SHP77 treated with DMSO at 0.1 percent for 48 hours (cell line): ENCODE data around the gene NEK4.
"Not testable (repeated sequence)": the region's sequence is repeated elsewhere in the genome, so short reads cannot be mapped to it uniquely, and the experiment has no call there.

Source experiments
- DNase-seq: peaks from one replicate; lab custom pipeline; 2025; lab: John Stamatoyannopoulos, UW

Gene NEK4

GRCh38 chr3:52731590-52731989, 39.1 kb downstream of the NEK4 start:
- no peak for DNase-seq

DNA sequence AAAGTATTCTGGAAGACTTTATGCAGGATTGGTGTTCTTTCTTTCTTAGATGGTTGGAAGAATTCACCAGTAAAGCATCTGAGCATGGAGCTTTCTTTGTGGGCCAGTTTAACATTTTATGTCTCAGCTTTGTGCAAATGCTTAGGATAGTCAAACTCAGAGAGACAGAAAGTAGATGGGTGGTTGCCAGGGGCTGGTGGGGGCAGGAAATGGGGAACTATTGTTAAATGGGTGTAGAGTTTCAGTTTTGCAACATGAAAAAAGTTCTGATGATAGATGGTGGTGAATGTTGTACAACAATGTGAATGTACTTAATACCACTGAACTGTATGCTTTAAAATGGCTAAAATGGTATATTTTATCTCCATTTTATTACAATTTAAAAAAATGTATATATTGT, 40.1 kb downstream of the NEK4 start:
- DNase-seq, result no peak

DNA sequence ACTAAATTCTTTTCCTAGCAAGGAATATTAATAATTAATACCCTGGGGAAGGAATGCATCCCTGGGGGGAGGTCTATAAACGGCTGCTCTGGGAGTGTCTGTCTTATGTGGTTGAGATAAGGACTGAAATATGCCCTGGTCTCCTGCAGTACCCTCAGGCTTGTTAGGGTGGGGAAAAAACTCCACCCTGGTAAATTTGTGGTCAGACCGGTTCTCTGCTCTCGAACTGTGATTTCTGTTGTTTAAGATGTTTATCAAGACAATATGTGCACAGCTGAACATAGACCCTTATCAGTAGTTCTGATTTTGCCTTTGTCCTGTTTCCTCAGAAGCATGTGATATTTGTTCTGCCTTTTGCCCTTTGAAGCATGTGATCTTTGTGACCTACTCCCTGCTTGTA, 42.0 kb downstream of the NEK4 start:
- DNase-seq, result not testable (repeated sequence)

- no peak for DNase-seq
Observed at GRCh38 chr3:52724511-52724910, 46.2 kb downstream of the NEK4 start.

GRCh38 chr3:52723935-52724334, 46.8 kb downstream of the NEK4 start:
- DNase-seq, result no peak

GRCh38 chr3:52722491-52722890, 48.2 kb downstream of the NEK4 start:
- no peak for DNase-seq

- DNase-seq, result no peak
Observed at GRCh38 chr3:52721730-52722008, 49.1 kb downstream of the NEK4 start.

DNA sequence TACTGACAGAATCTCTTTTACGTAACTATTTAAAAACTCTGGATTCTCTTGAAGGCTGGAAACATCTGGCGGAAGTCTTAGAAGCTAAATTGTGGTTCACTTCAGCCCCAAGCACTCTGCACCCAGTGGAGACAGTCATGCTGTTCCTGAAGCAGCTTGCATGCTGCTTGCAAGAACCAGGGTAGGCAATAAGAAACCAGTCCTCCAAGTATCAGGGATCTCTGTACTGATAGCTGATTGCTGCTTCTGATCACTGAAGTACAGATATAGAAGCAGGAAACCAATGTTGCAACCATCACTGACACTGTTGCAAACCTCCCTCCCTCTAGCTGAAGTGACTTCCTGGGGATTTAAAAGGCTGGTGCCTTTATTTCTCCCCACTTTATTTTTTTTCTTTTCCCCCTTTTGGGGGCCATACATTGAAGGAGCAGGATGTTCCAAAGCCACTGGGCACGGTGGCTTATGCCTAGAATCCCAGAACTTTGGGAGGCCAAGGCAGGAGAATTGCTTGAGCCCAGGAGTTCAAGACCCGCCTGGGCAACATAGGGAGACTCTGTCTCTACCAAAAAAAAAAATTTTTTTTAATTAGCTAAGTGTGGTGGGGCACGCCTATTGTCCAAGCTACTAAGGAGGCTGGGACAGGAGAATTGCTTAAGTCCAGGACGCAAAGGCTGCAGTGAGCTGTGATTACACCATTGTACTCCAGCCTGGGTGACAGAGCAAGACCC, 49.6 kb downstream of the NEK4 start:
- DNase-seq, result no peak

- DNase-seq, result no peak
Observed at GRCh38 chr3:52719618-52720017, 51.1 kb downstream of the NEK4 start.

DNA sequence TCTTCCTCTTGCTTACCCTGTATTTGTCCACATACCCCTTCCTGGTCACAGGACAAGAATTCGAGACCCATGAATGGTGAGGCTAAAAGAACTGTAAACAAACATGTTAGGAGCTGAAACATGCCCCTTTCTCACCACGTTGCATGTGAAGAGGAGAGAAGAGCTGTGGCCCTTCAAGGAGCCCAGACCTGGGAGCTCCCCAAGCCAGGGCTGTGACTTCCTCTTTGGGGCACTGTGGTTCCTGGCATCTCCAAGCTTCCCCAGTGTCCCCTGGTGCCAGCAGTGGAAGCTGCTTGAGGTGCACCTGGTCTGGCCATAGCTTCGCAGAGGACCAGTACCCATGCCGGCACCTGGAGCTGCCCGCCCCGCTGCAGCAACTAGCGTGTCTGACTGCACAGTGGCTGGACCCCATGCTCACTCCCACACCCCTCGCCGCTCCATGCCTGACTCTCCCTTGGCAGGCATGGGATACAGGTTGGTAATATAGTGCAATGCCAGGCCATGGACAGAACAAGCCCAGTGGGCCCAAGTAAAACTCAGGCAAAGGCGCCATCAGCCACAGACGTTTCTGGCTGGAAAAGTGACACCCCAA, 54.9 kb downstream of the NEK4 start:
- no peak for DNase-seq

DNA sequence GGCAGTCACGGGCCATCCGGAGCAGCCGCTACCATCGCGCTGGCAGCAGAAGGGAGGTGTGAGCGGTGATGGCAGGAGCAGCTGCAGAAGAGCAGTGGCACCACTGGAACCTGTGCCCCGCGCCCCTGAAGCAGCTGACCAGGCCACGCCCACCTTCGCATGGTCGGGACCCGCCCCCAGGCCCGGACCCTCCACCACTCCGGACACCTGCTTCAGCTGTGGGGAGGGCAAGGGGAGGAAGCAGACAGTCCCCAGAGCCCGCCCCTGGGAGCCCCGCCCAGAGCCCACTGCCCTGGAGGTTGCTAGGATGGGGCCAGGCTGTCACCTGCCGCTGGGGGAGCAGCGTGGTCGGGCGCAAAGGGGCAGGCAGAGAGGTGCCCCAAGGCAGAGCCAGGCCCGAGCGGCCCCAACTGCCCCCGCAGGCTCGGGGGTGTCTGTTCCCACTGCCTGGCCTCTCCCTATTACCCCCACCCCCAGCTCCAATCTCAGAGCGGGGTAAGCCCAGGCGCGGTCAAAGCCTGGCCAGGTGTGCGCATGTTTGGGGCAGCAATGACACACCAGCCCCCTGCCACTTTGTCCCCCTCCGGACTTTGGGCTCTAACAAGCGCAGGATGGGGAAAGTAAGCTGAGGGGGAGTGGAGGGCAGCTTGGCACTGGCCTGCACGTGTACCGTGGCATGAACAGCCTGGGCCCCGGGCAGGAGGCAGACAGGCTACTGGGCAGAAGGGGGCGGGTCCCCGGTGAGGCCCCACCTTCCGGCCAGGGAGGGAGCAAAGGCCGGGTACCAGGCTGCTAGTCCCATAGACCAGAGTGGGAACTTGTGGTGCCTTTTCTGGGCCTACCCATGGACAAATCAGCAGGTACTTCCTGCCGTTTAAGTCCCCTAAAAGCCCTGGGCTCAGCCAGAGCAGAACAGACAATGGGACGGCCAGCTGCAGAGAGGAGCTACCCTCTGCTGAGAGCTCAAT, 56.1 kb downstream of the NEK4 start:
- no peak for DNase-seq

GRCh38 chr3:52712291-52713212, 58.2 kb downstream of the NEK4 start:
- no peak for DNase-seq

DNA sequence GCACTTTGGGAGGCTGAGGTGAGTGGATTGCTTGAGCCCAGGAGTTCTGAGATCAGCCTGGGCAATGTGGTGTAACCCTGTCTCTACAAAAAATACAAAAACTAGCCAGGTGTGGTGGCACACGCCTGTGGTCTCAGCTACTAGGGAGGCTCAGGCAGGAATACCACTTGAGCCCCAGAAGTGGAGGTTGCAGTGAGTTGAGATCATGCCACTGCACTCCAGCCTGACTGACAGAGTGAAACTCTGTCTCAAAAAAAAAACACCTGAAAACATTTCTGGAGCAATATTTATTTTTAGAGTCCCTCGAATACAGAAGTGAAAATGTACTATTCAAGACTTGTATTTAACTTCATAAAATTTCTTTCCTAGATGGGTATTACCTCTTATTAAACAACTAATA, 60.2 kb downstream of the NEK4 start:
- no peak for DNase-seq

DNA sequence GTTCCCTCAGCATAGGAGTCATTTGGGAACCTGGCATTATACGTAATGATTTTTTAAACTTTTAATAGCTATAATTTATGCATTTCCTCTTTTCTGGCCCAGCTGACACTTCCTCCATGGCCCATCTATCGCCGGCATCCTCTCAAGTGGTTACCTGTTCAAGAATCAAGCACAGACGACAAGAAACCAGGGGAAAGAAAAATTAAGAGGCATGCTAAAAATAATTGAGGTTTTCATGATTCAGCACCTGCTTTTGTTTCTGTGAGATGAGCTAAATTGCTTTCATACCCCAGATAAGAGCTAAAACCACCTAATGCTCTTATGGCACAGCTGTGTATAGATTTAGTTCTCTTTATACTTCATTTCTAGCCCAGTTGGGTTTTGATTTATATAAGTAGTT, 63.2 kb downstream of the NEK4 start:
- no peak for DNase-seq

- DNase-seq, result peak; percentile 69
Observed at GRCh38 chr3:52705688-52706686, 64.8 kb downstream of the NEK4 start, which contains the start of the genes GLT8D1 and SPCS1. TSS of gene GLT8D1 (minus strand) at chr3:52705791. CDS start at chr3:52700460, 5,331 bp downstream. TSS of gene SPCS1 (plus strand) at chr3:52706106. CDS start at chr3:52706247, 141 bp downstream.

DNA sequence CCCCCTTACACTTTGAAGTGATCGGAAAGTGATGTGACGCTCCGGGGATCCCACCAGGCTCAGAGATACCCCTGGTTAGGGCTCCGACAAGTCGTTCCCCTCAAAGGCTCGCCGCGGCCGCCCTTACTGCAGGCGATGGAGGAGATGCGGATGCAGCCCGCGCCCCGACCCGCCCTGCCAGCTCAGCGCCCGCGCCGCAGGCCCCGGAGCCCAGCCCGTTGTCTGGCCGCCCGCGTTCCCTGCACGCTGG, 65.4 kb downstream of the NEK4 start:
- no peak for DNase-seq

DNA sequence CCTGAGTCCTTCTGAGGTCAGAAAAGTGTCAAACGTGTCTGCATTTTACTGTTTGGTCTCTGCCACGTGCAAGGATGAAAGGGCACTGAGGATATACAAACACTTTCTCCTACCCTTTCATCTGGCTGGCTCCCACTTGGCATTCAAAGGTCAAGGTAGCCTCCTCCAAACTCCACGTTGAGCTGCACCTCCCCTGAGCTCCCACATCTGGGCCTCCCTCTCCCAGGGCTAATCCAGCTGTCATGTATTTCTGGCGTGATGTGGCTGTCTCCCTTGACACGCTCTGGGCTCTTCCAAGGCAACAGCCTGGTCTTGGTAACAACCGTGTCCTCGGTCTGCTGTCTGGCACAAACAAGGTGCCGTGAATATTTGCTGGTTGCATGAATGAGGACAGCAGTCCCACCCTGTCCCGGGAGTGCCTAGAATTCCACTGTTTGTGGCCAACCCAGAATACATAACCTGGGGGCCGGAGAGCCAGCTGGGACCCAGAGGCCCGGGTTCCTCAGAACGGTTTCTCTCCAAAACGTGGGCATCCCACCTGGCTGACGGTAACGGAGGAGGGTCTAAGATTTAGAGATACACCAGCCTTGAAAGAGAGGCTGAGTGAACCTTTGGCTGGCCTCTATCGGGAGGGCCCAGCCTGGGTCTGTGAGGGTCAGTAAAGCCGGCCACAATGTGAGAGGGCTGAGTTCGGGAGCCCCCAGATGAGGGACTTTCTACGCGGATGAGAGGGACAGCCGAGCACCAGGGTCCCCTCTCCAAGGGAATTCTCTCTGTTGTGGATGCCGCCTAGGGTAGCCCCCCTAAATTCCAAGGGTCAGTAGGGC, 65.9 kb downstream of the NEK4 start:
- DNase-seq, result no peak

DNA sequence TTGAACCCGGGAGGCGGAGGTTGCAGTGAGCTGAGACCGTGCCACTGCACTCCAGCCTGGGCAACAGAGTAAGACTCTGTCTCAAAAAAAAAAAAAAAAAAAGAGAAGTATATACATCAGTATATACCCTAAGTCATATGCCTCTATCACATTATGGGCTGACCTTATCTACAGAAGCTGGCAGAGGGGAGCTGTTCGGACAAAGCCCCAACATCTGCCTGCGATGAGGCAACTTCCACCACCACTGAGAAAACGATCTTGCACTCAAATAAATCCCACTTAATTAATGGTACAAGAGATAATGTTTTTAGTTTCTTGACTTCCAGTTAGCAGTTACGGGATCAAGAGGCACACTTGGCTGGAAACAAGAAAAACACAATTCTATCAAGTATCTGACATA, 67.4 kb downstream of the NEK4 start:
- DNase-seq, result no peak

DNA sequence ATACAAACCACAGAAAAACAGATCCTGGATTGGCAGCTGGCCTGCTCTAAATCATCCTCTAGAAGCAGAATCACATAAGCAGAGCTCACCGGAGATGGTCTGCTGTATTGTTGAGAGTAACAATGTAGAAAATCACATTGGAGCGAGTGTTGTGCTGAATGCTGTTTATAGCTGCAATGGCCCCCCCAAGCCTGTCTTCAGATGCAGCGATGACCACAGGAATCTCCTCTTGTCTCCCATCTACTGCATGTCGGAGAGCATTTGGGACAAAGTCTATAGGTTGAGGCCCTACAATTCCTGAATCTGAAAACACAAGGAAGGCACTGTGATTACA, 73.1 kb downstream of the NEK4 start:
- DNase-seq, result no peak
